ENCODE results near the gene IL21R. TPM values are rescaled to one million over a fixed set of nuclear protein-coding genes. Genes with fewer than 3 reads are reported as not detected.

Gene IL21R
- total RNA-seq (28.5 and 31.6 TPM in 2 replicates), polyA plus RNA-seq (32.1 and 49.9 TPM in 2 replicates), polyA minus RNA-seq (33.5 and 77.8 TPM in 2 replicates)
- 30.9 TPM for total RNA-seq (2013)

DNA sequence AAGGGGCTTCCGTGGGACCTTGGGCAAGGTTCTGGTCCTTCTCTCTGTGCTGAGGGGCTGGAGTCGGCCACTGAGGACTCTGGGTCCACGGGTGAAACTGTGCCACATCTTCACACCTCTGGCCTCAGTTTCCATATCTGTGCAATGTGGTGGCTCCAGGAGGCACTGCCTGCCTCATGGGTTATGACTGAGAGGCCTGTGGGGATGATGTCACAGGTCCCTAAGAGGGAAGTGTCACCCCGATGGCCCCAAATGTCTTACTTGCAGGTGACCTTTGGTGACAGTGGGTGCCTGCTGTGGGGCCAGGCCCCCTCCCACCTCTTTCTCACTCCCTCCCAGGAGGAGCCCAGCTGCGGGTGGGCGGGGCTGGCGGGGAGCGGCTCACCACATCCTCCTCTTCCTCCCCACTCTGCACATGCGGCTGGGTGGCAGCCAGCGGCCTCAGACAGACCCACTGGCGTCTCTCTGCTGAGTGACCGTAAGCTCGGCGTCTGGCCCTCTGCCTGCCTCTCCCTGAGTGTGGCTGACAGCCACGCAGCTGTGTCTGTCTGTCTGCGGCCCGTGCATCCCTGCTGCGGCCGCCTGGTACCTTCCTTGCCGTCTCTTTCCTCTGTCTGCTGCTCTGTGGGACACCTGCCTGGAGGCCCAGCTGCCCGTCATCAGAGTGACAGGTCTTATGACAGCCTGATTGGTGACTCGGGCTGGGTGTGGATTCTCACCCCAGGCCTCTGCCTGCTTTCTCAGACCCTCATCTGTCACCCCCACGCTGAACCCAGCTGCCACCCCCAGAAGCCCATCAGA lies at the start of gene IL21R:
Gene IL21R, plus strand, starts transcription at position 407 of the 801 bp plus-strand sequence. CDS start 27,898 bp downstream, outside the sequence.
- H3K27me3 Mint-ChIP-seq: no peaks in the 10 kb centered on the region
- intact Hi-C loops (cut with micrococcal nuclease): loop anchor here (1.0 to 10.0 kb wide), 4 partner anchors 28 to 167 kb away; partner anchors contain the start of gene IL4R
- H3K27ac ChIP-seq (ENCODE audit: low read length in 2 of 2): peak within 1 kb of the TSS; percentile 90 to 96
- WGBS (ENCODE audit: insufficient coverage): 5% methylated on average over 22 of the region's 23 CpGs
- H3K36me3 ChIP-seq (replicated peaks in 1 of 2; ENCODE audit: control extremely low read depth in 1 of 2, control insufficient read depth in 1 of 2, extremely low read depth in 1 of 2, insufficient read depth in 2 of 2, low read length in 1 of 2): peaks cover 0 to 15% of the 10 kb centered on the region in 2 experiments
- POLR2A ChIA-PET: interaction anchor here (0.6 to 3.9 kb wide), 10 partner anchors 20 to 202 kb away, joined by 3 to 20 read pairs (median 4); no protein-coding TSS in a partner anchor
- peak within 1 kb of the TSS; percentile 88 for H3K4me2 ChIP-seq (replicated peaks; ENCODE audit: low read depth, low read length, poor library complexity, severe bottlenecking)
- H3K4me1 Mint-ChIP-seq: peaks cover 90% of the 10 kb centered on the region
- H3K27ac Mint-ChIP-seq: peak within 1 kb of the TSS; percentile 97
- peaks cover 49% of the 10 kb centered on the region for H3K79me2 ChIP-seq (ENCODE audit: control insufficient read depth, insufficient read depth, low read length)
- DNase-seq (peak; percentile 91), ATAC-seq (ENCODE audit: low read depth) (peak; percentile 64)
- peaks cover 83 to 99% of the 10 kb centered on the region in 2 donors for H3K4me1 ChIP-seq (ENCODE audit: control insufficient read depth in 2 of 2, insufficient read depth in 2 of 2, low read length in 2 of 2)
- no peak within 1 kb of the TSS for H2AFZ ChIP-seq (ENCODE audit: insufficient read depth, low read depth, low read length, poor library complexity, severe bottlenecking)
- H4K20me1 ChIP-seq (ENCODE audit: control insufficient read depth, insufficient read depth, low read length, poor library complexity, severe bottlenecking): peaks cover 33% of the 10 kb centered on the region
- CTCF ChIA-PET: interaction anchor here (0.6 to 3.4 kb wide), 7 partner anchors 9 to 168 kb away, joined by 3 to 20 read pairs (median 13); no protein-coding TSS in a partner anchor
- TF ChIP-seq, protein P1, sequence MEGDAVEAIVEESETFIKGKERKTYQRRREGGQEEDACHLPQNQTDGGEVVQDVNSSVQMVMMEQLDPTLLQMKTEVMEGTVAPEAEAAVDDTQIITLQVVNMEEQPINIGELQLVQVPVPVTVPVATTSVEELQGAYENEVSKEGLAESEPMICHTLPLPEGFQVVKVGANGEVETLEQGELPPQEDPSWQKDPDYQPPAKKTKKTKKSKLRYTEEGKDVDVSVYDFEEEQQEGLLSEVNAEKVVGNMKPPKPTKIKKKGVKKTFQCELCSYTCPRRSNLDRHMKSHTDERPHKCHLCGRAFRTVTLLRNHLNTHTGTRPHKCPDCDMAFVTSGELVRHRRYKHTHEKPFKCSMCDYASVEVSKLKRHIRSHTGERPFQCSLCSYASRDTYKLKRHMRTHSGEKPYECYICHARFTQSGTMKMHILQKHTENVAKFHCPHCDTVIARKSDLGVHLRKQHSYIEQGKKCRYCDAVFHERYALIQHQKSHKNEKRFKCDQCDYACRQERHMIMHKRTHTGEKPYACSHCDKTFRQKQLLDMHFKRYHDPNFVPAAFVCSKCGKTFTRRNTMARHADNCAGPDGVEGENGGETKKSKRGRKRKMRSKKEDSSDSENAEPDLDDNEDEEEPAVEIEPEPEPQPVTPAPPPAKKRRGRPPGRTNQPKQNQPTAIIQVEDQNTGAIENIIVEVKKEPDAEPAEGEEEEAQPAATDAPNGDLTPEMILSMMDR (IDR thresholded peaks at IDR 0.05): no peak
- TF ChIP-seq EZH2 (IDR thresholded peaks at IDR 0.05; ENCODE audit: borderline replicate concordance, insufficient read depth, low read depth, low read length, poor library complexity, severe bottlenecking): no peak
- peaks cover under 1 to 12% (median 4%) of the 10 kb centered on the region in 3 donors for H3K9me3 ChIP-seq (ENCODE audit: control extremely low read depth in 1 of 3, control insufficient read depth in 2 of 3, insufficient read depth in 1 of 3, low read length in 2 of 3)
- H3K4me3 ChIP-seq (ENCODE audit: control extremely low read depth in 1 of 5, extremely low read depth in 1 of 5, insufficient read depth in 1 of 5, low read depth in 2 of 5, low read length in 4 of 5): peak within 1 kb of the TSS; percentile 54 to 90 (median 86)
- H3K4me3 Mint-ChIP-seq: peak within 1 kb of the TSS; percentile 98
- H3K27me3 ChIP-seq (replicated peaks in 1 of 4; ENCODE audit: control extremely low read depth in 1 of 4, control insufficient read depth in 3 of 4, insufficient read depth in 4 of 4, low read length in 3 of 4): no peaks in the 10 kb centered on the region
- H3K9ac ChIP-seq (ENCODE audit: low read length): peak within 1 kb of the TSS; percentile 86
- H3K9me3 Mint-ChIP-seq (ENCODE audit: insufficient read depth): no peaks in the 10 kb centered on the region
